Effector memory CD4-positive, alpha-beta T cell (primary cell): ENCODE measurements around the gene SLC23A3.
A peak's percentile ranks its signal among the peaks of the same experiment; 100 is the strongest.

ENCODE experiments used
- DNase-seq, 3 donors: peaks; one replicate each; pipeline ENCODE4 v3.0.0-alpha.2; 2020
- H3K27ac ChIP-seq: 2 replicates; pipeline ENCODE4 v1.7.0; 2013; ENCODE audit warnings: mild to moderate bottlenecking, low read length, moderate library complexity; ENCODE audit not compliant: insufficient read depth, poor library complexity, severe bottlenecking
- H3K27me3 ChIP-seq: replicated peaks from 2 replicates; pipeline ENCODE4 v1.7.0; 2013; ENCODE audit warnings: mild to moderate bottlenecking, low read length; ENCODE audit not compliant: insufficient read depth, control insufficient read depth, poor library complexity, severe bottlenecking
- H3K36me3 ChIP-seq: 2 replicates; pipeline ENCODE4 v1.7.0; 2013; ENCODE audit warnings: mild to moderate bottlenecking, low read length, moderate library complexity; ENCODE audit not compliant: control insufficient read depth, insufficient read depth
- H3K4me1 ChIP-seq: 2 replicates; pipeline ENCODE4 v1.7.0; 2013; ENCODE audit warnings: low read length, mild to moderate bottlenecking; ENCODE audit not compliant: control insufficient read depth, insufficient read depth, poor library complexity, severe bottlenecking
- H3K4me3 ChIP-seq: 2 replicates; pipeline ENCODE4 v1.7.0; 2013; ENCODE audit warnings: low read length, low read depth, mild to moderate bottlenecking; ENCODE audit not compliant: insufficient read depth, poor library complexity, severe bottlenecking
- H3K9me3 ChIP-seq: 2 replicates; pipeline ENCODE4 v1.7.0; 2013; ENCODE audit warnings: mild to moderate bottlenecking, low read length, moderate library complexity; ENCODE audit not compliant: control insufficient read depth

Gene SLC23A3

DNA sequence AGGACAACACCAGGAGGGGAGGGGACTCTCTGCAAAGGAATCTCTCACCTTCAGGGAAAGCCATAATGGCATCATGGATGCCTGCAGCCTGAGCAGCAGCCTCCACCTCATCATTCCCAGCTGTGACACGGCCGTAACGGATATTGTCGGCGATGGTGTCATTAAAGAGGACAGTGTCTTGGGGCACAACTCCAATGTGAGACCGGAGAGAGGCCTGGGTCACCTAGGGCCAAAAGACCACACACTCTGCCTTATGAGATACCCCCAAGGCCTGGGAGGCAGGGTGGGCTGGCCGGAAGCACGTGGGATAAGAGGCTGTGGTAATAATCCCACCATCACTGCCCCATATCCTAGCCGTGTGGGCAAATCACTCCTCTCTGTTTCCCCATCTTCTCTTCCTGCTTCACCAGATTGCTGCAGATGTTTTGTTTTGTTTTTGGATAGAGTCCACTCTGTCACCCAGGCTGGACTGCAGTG is 41.1 kb upstream of the SLC23A3 start:
- Histone ChIP-seq H3K4me1 (peaks cover 10% of the 10 kb centered on the region), H3K27me3 (no peaks in the 10 kb centered on the region), H3K4me3 (no peak overlapping the region), H3K27ac (peak overlapping the region; percentile 43), H3K9me3 (no peaks in the 10 kb centered on the region), H3K36me3 (peaks cover 4% of the 10 kb centered on the region)
- DNase-seq: no peak

DNA sequence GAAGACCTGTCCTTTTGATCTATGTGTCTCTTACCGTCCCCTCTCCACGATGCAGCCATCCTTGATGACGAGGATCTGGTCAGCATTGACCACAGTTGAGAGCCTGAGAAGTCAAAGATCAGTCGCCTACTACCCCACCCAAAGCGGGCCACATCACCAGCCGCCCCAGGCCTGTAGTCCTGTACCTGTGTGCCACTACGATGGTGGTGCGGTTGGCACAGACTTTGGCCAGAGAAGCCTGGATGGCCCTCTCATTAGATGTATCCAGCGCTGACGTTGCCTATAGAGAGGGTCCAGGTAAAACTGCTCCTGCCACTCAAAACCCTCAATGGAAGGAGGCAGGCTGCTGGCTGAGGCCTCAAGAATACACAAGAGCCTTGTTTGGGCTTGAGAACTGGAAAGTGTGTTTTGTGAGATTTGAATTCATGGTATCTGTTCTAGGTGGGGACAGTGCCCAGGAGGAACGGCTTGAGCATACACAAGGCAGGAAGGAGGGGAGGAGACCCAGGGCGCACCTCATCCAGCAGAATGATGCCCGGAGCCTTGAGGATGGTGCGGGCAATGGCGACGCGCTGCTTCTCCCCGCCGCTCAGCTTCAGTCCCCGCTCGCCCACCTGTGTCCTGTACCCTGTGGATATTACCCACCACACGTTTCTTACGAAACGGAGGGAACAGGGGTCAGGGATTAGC is 40.5 kb upstream of the SLC23A3 start:
- Histone ChIP-seq H3K9me3 (no peaks in the 10 kb centered on the region), H3K4me1 (peaks cover 10% of the 10 kb centered on the region), H3K36me3 (peaks cover 4% of the 10 kb centered on the region), H3K4me3 (no peak overlapping the region), H3K27ac (no peak overlapping the region), H3K27me3 (no peaks in the 10 kb centered on the region)
- DNase-seq: no peak

DNA sequence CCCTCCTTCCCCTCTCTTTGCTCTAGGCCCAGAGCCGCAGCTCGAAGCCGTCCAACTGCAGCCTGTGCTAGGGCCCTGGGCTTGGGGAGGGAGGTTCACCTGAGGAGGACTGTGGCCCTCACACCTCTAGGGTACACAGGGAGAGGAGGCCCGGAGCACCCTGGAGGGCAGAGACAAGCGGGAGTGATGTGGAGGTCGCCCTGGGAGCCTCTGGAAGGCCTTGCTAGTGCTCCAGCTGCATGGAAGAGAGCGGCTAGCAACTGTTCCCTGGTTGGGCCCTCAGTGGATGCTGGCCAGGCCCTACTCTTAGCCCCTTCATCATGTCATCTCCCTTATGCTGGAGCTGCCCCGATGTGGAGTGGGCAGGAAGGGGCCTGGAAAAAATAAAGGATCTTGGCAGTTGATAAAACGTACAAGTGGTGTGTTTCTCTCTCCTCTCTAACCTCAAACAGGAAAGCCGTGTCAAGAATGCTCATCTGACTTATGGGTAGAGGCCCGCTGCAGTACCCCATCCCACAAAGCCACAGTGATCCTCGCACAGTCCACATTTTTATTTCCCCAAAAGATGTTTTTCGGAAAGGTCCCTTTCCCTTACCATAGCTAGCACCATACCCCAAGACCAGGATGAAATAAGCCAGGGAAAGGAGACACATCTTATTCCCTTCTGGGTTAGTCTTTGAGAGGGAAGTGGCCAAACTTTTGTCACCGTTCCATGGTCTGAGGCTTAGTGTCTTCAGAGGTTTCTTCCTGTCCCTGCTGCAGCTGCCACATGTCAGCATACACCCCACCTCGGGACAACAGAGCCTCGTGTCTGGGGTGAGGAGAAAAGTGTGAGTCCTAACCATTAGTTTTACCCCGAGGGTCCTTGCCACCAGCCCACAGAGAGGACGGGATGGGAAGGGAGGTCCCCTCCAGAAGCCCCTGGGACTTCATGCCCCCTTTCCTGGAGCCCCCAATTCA is 39.7 kb upstream of the SLC23A3 start:
- no peak for DNase-seq
- Histone ChIP-seq H3K36me3 (no peaks in the 10 kb centered on the region), H3K27me3 (no peaks in the 10 kb centered on the region), H3K27ac (peak overlapping the region; percentile 8), H3K4me3 (no peak overlapping the region), H3K9me3 (no peaks in the 10 kb centered on the region), H3K4me1 (peaks cover 10% of the 10 kb centered on the region)

DNA sequence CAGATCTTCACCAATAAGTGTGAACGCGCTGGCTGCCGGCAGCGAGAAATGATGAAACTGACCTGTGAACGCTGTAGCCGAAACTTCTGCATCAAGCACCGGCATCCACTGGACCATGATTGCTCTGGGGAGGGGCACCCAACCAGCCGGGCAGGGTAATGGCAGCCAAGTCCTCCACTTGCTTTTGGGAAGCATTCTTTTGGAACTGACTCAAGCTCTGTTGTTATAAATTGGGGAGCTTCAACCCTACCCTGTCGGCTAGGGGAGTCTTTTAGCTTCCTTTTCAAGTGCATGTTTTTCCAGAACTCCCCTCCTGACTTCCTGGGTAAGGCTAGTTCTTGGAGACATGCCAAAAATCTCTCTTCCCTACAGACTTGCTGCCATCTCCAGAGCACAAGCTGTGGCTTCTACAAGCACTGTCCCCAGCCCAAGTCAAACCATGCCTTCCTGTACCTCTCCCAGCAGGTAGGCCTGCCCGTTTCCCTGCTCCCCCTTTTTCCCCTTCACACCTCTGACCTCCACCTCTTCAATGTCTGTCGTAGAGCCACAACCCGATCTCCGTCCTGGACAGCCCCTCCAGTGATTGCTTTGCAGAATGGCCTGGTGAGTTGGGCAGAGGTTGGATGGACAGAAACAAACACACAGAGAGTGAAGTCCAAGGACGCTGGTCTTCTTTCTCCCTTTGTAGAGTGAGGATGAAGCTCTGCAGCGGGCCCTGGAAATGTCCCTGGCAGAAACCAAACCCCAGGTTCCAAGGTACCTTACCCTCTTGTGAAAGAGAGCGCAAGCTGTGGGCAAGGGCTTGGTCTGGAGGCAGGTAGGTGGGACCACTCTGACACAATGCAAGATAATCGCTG is 38.3 kb upstream of the SLC23A3 start:
- Histone ChIP-seq H3K9me3 (no peaks in the 10 kb centered on the region), H3K27ac (no peak overlapping the region), H3K36me3 (no peaks in the 10 kb centered on the region), H3K4me3 (no peak overlapping the region), H3K27me3 (no peaks in the 10 kb centered on the region), H3K4me1 (peaks cover 10% of the 10 kb centered on the region)
- DNase-seq: no peak

- no peaks in the 10 kb centered on the region for H3K9me3 ChIP-seq
- peak overlapping the region; percentile 92 for H3K27ac ChIP-seq
- H3K4me3 ChIP-seq: peak overlapping the region; percentile 68
- no peak for DNase-seq
- no peaks in the 10 kb centered on the region for H3K36me3 ChIP-seq
- no peaks in the 10 kb centered on the region for H3K27me3 ChIP-seq
- H3K4me1 ChIP-seq: peaks cover 10% of the 10 kb centered on the region
Measured at GRCh38 chr2:219207134-219207883, 37.5 kb upstream of the SLC23A3 start.

DNA sequence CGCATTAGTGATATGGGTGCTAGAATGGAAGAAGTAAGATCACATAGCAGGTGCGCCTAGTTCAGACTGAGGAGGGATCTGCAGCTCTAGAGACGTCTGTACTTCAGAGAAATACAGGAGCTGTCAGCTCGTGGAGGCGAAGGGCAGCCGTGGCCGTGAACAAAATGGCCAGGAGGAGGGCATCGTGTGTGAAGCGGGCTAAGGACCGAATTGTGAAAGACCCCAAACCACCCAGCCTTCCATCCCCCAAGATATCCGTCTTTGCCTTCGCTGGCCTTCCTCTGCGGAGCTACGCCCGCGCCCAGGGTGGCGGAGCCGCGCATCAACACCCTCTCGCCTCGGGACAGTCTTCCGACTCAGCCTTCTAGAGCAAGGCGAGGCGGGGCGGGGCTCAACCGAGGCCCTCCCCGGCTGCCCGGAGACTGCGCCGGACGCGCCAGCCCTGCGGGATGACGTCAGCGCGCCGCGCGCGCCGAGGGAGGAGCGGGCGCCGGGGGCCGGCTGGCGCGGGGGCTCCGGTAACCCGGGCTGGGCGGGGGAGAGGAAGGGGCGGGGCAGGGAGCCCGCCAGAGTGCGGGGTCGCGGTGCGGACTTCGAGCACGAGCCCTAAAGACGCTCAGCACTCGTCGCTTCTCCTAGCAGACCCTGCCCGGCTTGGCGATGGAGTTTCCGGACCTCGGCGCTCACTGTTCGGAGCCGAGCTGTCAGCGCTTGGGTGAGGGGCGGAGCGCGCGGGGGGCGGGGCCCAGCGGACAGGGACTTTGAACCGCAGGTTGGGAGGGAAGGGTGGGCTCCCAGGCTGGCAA is 36.7 kb upstream of the SLC23A3 start, which contains the start of gene ZFAND2B:
Gene ZFAND2B (plus strand): TSS at position 455 of the 806 bp plus-strand sequence. CDS start 206 bp downstream, at position 661.
- peak; percentile 90 to 93 (median 91) for DNase-seq
- H3K27ac ChIP-seq: peak within 1 kb of the TSS; percentile 92
- H3K27me3 ChIP-seq: no peaks in the 10 kb centered on the region
- H3K4me1 ChIP-seq: peaks cover 10% of the 10 kb centered on the region
- H3K36me3 ChIP-seq: no peaks in the 10 kb centered on the region
- no peaks in the 10 kb centered on the region for H3K9me3 ChIP-seq
- H3K4me3 ChIP-seq: peak within 1 kb of the TSS; percentile 68

DNA sequence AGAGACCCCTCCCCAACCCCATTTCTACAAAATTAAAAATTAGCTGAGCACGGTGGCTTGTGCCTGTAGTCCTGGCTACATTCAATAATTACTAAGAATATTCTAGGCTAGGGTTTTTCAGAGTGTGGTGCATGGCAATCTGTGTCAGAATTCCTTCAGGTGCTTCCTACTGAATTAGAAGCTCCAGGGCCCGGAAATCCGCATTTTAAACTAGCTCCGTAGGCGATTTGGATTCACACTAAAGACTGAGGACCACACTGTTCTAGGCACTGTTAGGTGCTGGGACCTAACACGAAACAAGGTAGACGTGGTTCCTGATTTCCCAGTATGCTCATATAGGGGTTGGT is 36.1 kb upstream of the SLC23A3 start:
- Histone ChIP-seq H3K27me3 (no peaks in the 10 kb centered on the region), H3K9me3 (no peaks in the 10 kb centered on the region), H3K27ac (peak overlapping the region; percentile 92), H3K4me3 (peak overlapping the region; percentile 68), H3K36me3 (no peaks in the 10 kb centered on the region), H3K4me1 (peaks cover 6% of the 10 kb centered on the region)
- no peak for DNase-seq

GRCh38 chr2:219205165-219205538 is 35.3 kb upstream of the SLC23A3 start:
- H3K27ac ChIP-seq: no peak overlapping the region
- no peaks in the 10 kb centered on the region for H3K9me3 ChIP-seq
- no peaks in the 10 kb centered on the region for H3K27me3 ChIP-seq
- no peaks in the 10 kb centered on the region for H3K36me3 ChIP-seq
- H3K4me3 ChIP-seq: no peak overlapping the region
- H3K4me1 ChIP-seq: peaks cover 5% of the 10 kb centered on the region
- no peak for DNase-seq
